IMR-90 (cell line): ENCODE results near the gene TRIM33. TPM values are rescaled to one million over a fixed set of nuclear protein-coding genes. Genes with fewer than 3 reads are reported as not detected.

ENCODE experiments used
- ATAC-seq: fragments of 200-7000 bp; cut with Tn5 transposase; 2 replicates; pipeline ENCODE4 v1.9.1; 2020; ENCODE audit warnings: low read depth, mild to moderate bottlenecking, moderate library complexity
- BruUV-seq: library from RNA; stranded (reverse); fragments of 400-500 nt; replicated peaks from 2 replicates; lab custom pipeline; 2021; lab: Mats Ljungman, UMichigan
- CTCF ChIA-PET: fragments of 300-600 bp; formaldehyde crosslinking; extraction: SDS; loops from one replicate; lab custom pipeline; 2021; ENCODE audit warnings: antibody characterized with exemption; lab: Yijun Ruan, JAX
- POLR2A ChIA-PET: fragments of 300-600 bp; sonication (Branson Sonifier 250); formaldehyde crosslinking; loops from one replicate; lab custom pipeline; 2022; ENCODE audit warnings: antibody characterized with exemption; ENCODE audit not compliant: unreplicated experiment; lab: Charles Lee
- DNase-seq: peaks from one replicate; pipeline ENCODE4 v3.0.0; 2013
- H2AFZ ChIP-seq: replicated peaks from 2 replicates; pipeline ENCODE3; 2013; ENCODE audit warnings: low read length, mild to moderate bottlenecking; ENCODE audit not compliant: poor library complexity
- H2AK5ac ChIP-seq: 2 replicates; pipeline ENCODE4 v1.6.1; 2013; ENCODE audit warnings: low read depth, low read length, inconsistent platforms
- H2AK9ac ChIP-seq: replicated peaks from 2 replicates; pipeline ENCODE3; 2013; ENCODE audit warnings: mild to moderate bottlenecking, low read depth, low read length, moderate library complexity; ENCODE audit not compliant: poor library complexity
- H2BK120ac ChIP-seq: 2 replicates; pipeline ENCODE4 v1.6.1; 2013; ENCODE audit warnings: low read depth, low read length, inconsistent platforms
- H2BK15ac ChIP-seq: 3 replicates; pipeline ENCODE4 v1.6.1; 2013; ENCODE audit warnings: low read depth, low read length, inconsistent platforms
- H2BK20ac ChIP-seq: 2 replicates; pipeline ENCODE4 v1.6.1; 2013; ENCODE audit warnings: low read depth, mild to moderate bottlenecking, inconsistent platforms, low read length, moderate library complexity
- H2BK5ac ChIP-seq: 2 replicates; pipeline ENCODE4 v1.6.1; 2013; ENCODE audit warnings: mild to moderate bottlenecking, low read depth, low read length, inconsistent platforms; ENCODE audit not compliant: poor library complexity, severe bottlenecking
- H3K14ac ChIP-seq: replicated peaks from 2 replicates; pipeline ENCODE4 v1.6.1; 2013; ENCODE audit warnings: low read depth, low read length, inconsistent platforms
- H3K18ac ChIP-seq: 2 replicates; pipeline ENCODE4 v1.6.1; 2013; ENCODE audit warnings: low read depth, low read length, control low read depth
- H3K23ac ChIP-seq: 2 replicates; pipeline ENCODE4 v1.6.1; 2013; ENCODE audit warnings: low read depth, low read length, inconsistent platforms
- H3K27ac ChIP-seq: 2 replicates; pipeline ENCODE4 v1.5.1; 2013; ENCODE audit warnings: mild to moderate bottlenecking, control low read depth, low read length; ENCODE audit not compliant: insufficient read depth
- H3K27me3 ChIP-seq: 2 replicates; pipeline ENCODE4 v1.6.1; 2013; ENCODE audit warnings: low read length; ENCODE audit not compliant: control insufficient read depth, insufficient read depth
- H3K36me3 ChIP-seq: 2 replicates; pipeline ENCODE4 v1.6.1; 2013; ENCODE audit warnings: low read length, mixed read lengths; ENCODE audit not compliant: control insufficient read depth, insufficient read depth
- H3K4ac ChIP-seq: 2 replicates; pipeline ENCODE4 v1.6.1; 2013; ENCODE audit warnings: low read depth, low read length, inconsistent platforms
- H3K4me1 ChIP-seq: 2 replicates; pipeline ENCODE4 v1.6.1; 2013; ENCODE audit warnings: low read length, mixed read lengths; ENCODE audit not compliant: control insufficient read depth, insufficient read depth
- H3K4me2 ChIP-seq: 2 replicates; pipeline ENCODE4 v1.6.1; 2013; ENCODE audit warnings: low read depth, mild to moderate bottlenecking, control low read depth, low read length, moderate library complexity
- H3K4me3 ChIP-seq: 2 replicates; pipeline ENCODE4 v1.5.1; 2013; ENCODE audit warnings: low read depth, mild to moderate bottlenecking, control low read depth, low read length, moderate library complexity; ENCODE audit not compliant: insufficient read depth
- H3K56ac ChIP-seq: 2 replicates; pipeline ENCODE4 v1.6.1; 2013; ENCODE audit warnings: low read length, inconsistent platforms; ENCODE audit not compliant: insufficient read depth; ENCODE audit errors: extremely low read depth
- H3K79me1 ChIP-seq, 2 experiments: 2 replicates each; pipeline ENCODE4 v1.6.1; 2013; ENCODE audit warnings: low read length in 2 of 2, inconsistent platforms in 1 of 2, low read depth in 1 of 2
- H3K9ac ChIP-seq: 2 replicates; pipeline ENCODE4 v1.6.1; 2013; ENCODE audit warnings: low read depth, low read length, control low read depth
- H3K9me1 ChIP-seq: 2 replicates; pipeline ENCODE4 v1.6.1; 2013; ENCODE audit warnings: low read length, inconsistent platforms; ENCODE audit not compliant: insufficient read depth
- H3K9me3 ChIP-seq: 2 replicates; pipeline ENCODE4 v1.6.1; 2013; ENCODE audit warnings: low read length; ENCODE audit not compliant: control insufficient read depth, insufficient read depth
- H4K20me1 ChIP-seq: 2 replicates; pipeline ENCODE4 v1.6.1; 2013; ENCODE audit warnings: low read length, inconsistent platforms; ENCODE audit not compliant: insufficient read depth
- H4K5ac ChIP-seq: 2 replicates; pipeline ENCODE4 v1.6.1; 2013; ENCODE audit warnings: mild to moderate bottlenecking, low read depth, low read length, control low read depth
- H4K8ac ChIP-seq, 2 experiments: 2 replicates each; pipeline ENCODE4 v1.6.1; 2013; ENCODE audit warnings: low read depth in 2 of 2, low read length in 2 of 2, control low read depth in 1 of 2, inconsistent platforms in 1 of 2
- H4K91ac ChIP-seq: 2 replicates; pipeline ENCODE4 v1.6.1; 2013; ENCODE audit warnings: low read depth, low read length, inconsistent platforms; ENCODE audit not compliant: insufficient read depth
- CEBPB ChIP-seq: IDR thresholded peaks from 2 replicates; pipeline ENCODE4 v1.6.1; 2012; ENCODE audit warnings: low read depth, low read length, improper control_type of control experiment
- FOS ChIP-seq: fragments of 150-350 bp; IDR thresholded peaks from 2 replicates; pipeline ENCODE4 v1.6.1; 2016; ENCODE audit warnings: low read depth, low read length
- WGBS, 2 experiments: methylation state at CpG; one replicate each; pipeline versions ENCODE4 v1.1.5 to v1.1.7; 2013; ENCODE audit warnings: missing lambda C conversion rate in 2 of 2; ENCODE audit not compliant: insufficient read length in 1 of 2; ENCODE audit errors: extremely low coverage in 2 of 2; 5-methylcytosine and 5-hydroxymethylcytosine counted together
- dilution Hi-C: fragments of 300-500 bp; cut with HindIII; formaldehyde crosslinking; loops from one replicate; pipeline ENCODE4 v1.14.3; 2018; ENCODE audit warnings: low sequenced_read_pairs; ENCODE audit not compliant: unreplicated experiment
- in situ Hi-C: fragments of 300-500 bp; cut with MboI; formaldehyde crosslinking; loops from 3 replicates; pipeline ENCODE4 v1.14.3; 2019; ENCODE audit warnings: low sequenced_read_pairs, inconsistent platforms, mixed read lengths
- intact Hi-C: fragments of 100-400 bp; cut with micrococcal nuclease; formaldehyde crosslinking; loops from 2 replicates; pipeline ENCODE4 v1.10.0; 2022
- polyA plus RNA-seq, 3 experiments: library from polyadenylated mRNA; depleted of rRNA; stranded (reverse); fragments of >200 nt; gene quantifications; 2 replicates each; pipeline ENCODE4 v1.2.3, GENCODE V29; 2012; ENCODE audit warnings: low replicate concordance in 1 of 3
- total RNA-seq: library from RNA; depleted of rRNA; stranded (reverse); fragments of >200 nt; gene quantifications from 2 replicates; pipeline ENCODE4 v1.2.3, GENCODE V29; 2012

TRIM33 gene
- total and polyA plus RNA-seq, 2 of the 4 experiments (the other 2 are of a cell fraction) = 9.5 to 40.1 TPM

DNA sequence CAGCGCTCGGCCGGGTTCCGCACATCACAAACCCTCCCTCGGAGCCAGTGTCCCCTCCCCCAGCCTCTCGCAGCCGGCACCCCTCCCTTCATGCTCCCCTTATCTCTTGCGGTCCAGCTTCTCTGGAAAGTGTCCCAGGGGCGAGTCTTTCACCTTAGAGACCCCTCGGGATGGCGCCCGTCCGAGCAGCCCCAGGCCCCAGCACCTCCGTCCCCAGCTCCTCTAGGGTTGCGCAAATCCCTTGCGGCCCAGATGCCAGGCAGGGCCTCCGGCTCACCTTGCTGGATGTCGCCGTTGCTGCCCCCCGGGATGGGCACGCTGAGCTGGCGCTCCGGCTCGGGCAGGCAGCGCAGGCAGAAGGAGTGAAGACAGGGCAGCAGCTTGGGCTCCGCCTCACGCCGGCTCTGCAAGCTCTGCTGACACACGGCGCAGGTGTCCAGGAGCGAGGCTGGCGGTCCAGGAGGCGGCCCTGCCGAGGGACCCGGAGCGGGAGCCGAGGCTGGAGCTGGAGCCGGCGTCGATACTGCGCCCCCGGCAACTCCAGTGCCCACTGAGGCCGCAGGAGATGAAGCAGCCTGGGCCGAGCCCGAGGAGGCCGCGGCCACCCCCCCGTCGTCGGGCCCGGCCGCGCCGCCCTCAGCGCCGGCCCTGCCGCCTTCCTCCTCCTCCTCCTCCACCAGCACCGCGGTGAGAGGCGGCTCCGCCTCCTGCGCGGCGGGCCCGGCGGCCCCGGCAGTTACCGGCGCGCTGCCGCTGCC is 550 bp downstream of the TRIM33 start:
- dilution Hi-C loops = no loop called here
- H3K27ac ChIP-seq = peak overlapping the region; percentile 78

More for the DNA sequence above, 550 bp downstream of the TRIM33 start:
- peak overlapping the region; percentile 36 for H3K4ac ChIP-seq
- peak overlapping the region; percentile 58 for H2BK5ac ChIP-seq
- H3K9me3 ChIP-seq = no peaks in the 10 kb centered on the region
- H3K23ac ChIP-seq = peak overlapping the region; percentile 18
- peak; percentile 77 for TF ChIP-seq CEBPB
- TF ChIP-seq FOS = no peak
- H3K79me1 ChIP-seq = peaks cover 8 to 39% of the 10 kb centered on the region in 2 experiments; a peak in 2 of 4 replicates
- H4K20me1 ChIP-seq = peaks cover 41% of the 10 kb centered on the region
- H2AK9ac ChIP-seq = peak overlapping the region; percentile 98
- WGBS, 2 experiments = 0% methylated on average over 30 of the region's 71 CpGs; no CpG with 5 or more reads in 1 of the 2 experiments
- intact Hi-C loops (loop anchor here (5.0 kb wide), 2 partner anchors 163 to 533 kb away; partner anchors contain the start of gene OLFML3), in situ Hi-C loops (no loop called here)
- peaks cover 2% of the 10 kb centered on the region; the same call in 1 of the 2 replicates for H3K4me1 ChIP-seq
- H4K5ac ChIP-seq = peak overlapping the region; percentile 6; the same call in 1 of the 2 replicates
- H3K4me2 ChIP-seq = peak overlapping the region; percentile 91
- H3K14ac ChIP-seq = peak overlapping the region; percentile 88
- no peaks in the 10 kb centered on the region for H3K27me3 ChIP-seq
- no peak overlapping the region for H2BK120ac ChIP-seq
- peak overlapping the region; percentile 82 for H3K4me3 ChIP-seq
- peak overlapping the region; percentile 26; the same call in 1 of the 2 replicates for H4K91ac ChIP-seq
- ATAC-seq (peak; percentile 82), DNase-seq (peak; percentile 30)
- H3K9me1 ChIP-seq = no peaks in the 10 kb centered on the region
- ChIA-PET CTCF (interaction anchor here (0.6 kb wide), 1 partner anchor 22 kb away, joined by 3 read pairs; no protein-coding TSS in a partner anchor), POLR2A (no interaction called here)
- peak overlapping the region; percentile 64 for H2AK5ac ChIP-seq
- peak overlapping the region; percentile 95 for H3K9ac ChIP-seq
- H3K36me3 ChIP-seq = no peaks in the 10 kb centered on the region
- peak overlapping the region; percentile 96 for H2AFZ ChIP-seq
- H2BK20ac ChIP-seq = no peak overlapping the region
- peak overlapping the region; percentile 26; the same call in 1 of the 2 replicates for H3K56ac ChIP-seq
- no TSS peak for BruUV-seq
- H3K18ac ChIP-seq = no peak overlapping the region
- peak overlapping the region in 1 of 2 experiments; percentile 51; a peak in 1 of 4 replicates for H4K8ac ChIP-seq
- no peak overlapping the region for H2BK15ac ChIP-seq
